Keratinocyte (primary cell): ENCODE data around the gene THG1L. TPM values are rescaled to one million over a fixed set of nuclear protein-coding genes. Genes with fewer than 3 reads are reported as not detected.

ENCODE experiments used
- DNase-seq: peaks from one replicate; pipeline ENCODE4 v3.0.0-alpha.2; 2011; ENCODE audit warnings: low read depth, missing footprints, low spot score
- FAIRE-seq: peaks from 2 replicates; lab custom pipeline; 2011; peaks lifted over from hg19 to GRCh38; lab: Jason Lieb, UNC
- H2AFZ ChIP-seq: 2 replicates; pipeline ENCODE4 v1.6.0; 2012; ENCODE audit warnings: low read length, control low read depth, inconsistent platforms; ENCODE audit not compliant: control insufficient read depth
- H3K27ac ChIP-seq: 2 replicates; pipeline ENCODE4 v1.5.1; 2011; ENCODE audit warnings: low read length; ENCODE audit not compliant: control insufficient read depth, insufficient read depth
- H3K27me3 ChIP-seq: 3 replicates; pipeline ENCODE4 v1.6.0; 2011; ENCODE audit warnings: low read length; ENCODE audit not compliant: control insufficient read depth, insufficient read depth; ENCODE audit errors: extremely low read depth
- H3K36me3 ChIP-seq, 2 experiments: 2 replicates in 1 of 2; 3 replicates in 1 of 2; pipeline ENCODE4 v1.5.1; 2011; ENCODE audit warnings: low read length in 2 of 2, mild to moderate bottlenecking in 1 of 2; ENCODE audit not compliant: control insufficient read depth in 2 of 2, insufficient read depth in 2 of 2; ENCODE audit errors: extremely low read depth in 1 of 2
- H3K4me1 ChIP-seq: 3 replicates; pipeline ENCODE4 v1.5.1; 2011; ENCODE audit warnings: low read length; ENCODE audit not compliant: control insufficient read depth, insufficient read depth; ENCODE audit errors: extremely low read depth
- H3K4me2 ChIP-seq: 3 replicates; pipeline ENCODE4 v1.6.0; 2011; ENCODE audit warnings: low read depth, low read length; ENCODE audit not compliant: control insufficient read depth, insufficient read depth; ENCODE audit errors: extremely low read depth
- H3K4me3 ChIP-seq, 3 experiments: fragments of 200-600 bp in 1 of 3; sonication (generic) in 1 of 3; 2 replicates in 2 of 3; 3 replicates in 1 of 3; pipeline ENCODE4 v1.5.1; 2011 to 2016; ENCODE audit warnings: low read length in 3 of 3, mild to moderate bottlenecking in 3 of 3, control low read depth in 2 of 3, inconsistent platforms in 1 of 3, low read depth in 1 of 3, mixed read lengths in 1 of 3, mixed run types in 1 of 3, moderate library complexity in 1 of 3; ENCODE audit not compliant: control insufficient read depth in 2 of 3, insufficient read depth in 2 of 3; ENCODE audit errors: extremely low read depth in 1 of 3
- H3K79me2 ChIP-seq: 2 replicates; pipeline ENCODE4 v1.6.0; 2012; ENCODE audit warnings: low read length; ENCODE audit not compliant: control insufficient read depth, insufficient read depth
- H3K9ac ChIP-seq: 3 replicates; pipeline ENCODE4 v1.6.0; 2011; ENCODE audit warnings: low read length; ENCODE audit not compliant: control insufficient read depth, insufficient read depth; ENCODE audit errors: extremely low read depth
- H3K9me1 ChIP-seq: 3 replicates; pipeline ENCODE4 v1.6.0; 2011; ENCODE audit warnings: low read length; ENCODE audit not compliant: control insufficient read depth, insufficient read depth; ENCODE audit errors: extremely low read depth
- H3K9me3 ChIP-seq: 2 replicates; pipeline ENCODE4 v1.5.1; 2012; ENCODE audit warnings: low read depth, low read length; ENCODE audit not compliant: control insufficient read depth
- H4K20me1 ChIP-seq: 3 replicates; pipeline ENCODE4 v1.6.0; 2011; ENCODE audit warnings: low read length; ENCODE audit not compliant: control insufficient read depth, insufficient read depth; ENCODE audit errors: extremely low read depth
- EZH2 ChIP-seq: IDR thresholded peaks from one replicate; pipeline ENCODE4 v1.6.1; 2012; ENCODE audit warnings: inconsistent platforms, mild to moderate bottlenecking, low read length, moderate library complexity
- dilution Hi-C: fragments of 300-500 bp; cut with MboI; formaldehyde crosslinking; loops from one replicate; pipeline ENCODE4 v1.7.0; 2020; ENCODE audit warnings: low sequenced_read_pairs; ENCODE audit not compliant: extremely low pct_ligation_motif_present
- polyA plus RNA-seq, 5 experiments: library from polyadenylated mRNA; depleted of rRNA in 3 of 5; stranded (reverse) in 3 of 5; stranded (forward) in 1 of 5; unstranded in 1 of 5; fragments of >200 nt; gene quantifications; 1 replicate in 1 of 5; 2 replicates in 3 of 5; 3 replicates in 1 of 5; pipeline versions ENCODE4 v1.2.1 to v1.2.3, GENCODE V29; 2011 to 2012; ENCODE audit warnings: missing spikeins in 2 of 5, low read depth in 1 of 5, low replicate concordance in 1 of 5
- TF ChIP-seq, protein P1 (sequence below), 3 experiments: IDR thresholded peaks in 1 of 3; conservative IDR thresholded peaks in 1 of 3; optimal IDR thresholded peaks in 1 of 3; 2 replicates in 2 of 3; 3 replicates in 1 of 3; pipeline versions ENCODE3 to v1.5.1; 2011; ENCODE audit warnings: low read length in 3 of 3, mild to moderate bottlenecking in 3 of 3, moderate library complexity in 2 of 3, control low read depth in 1 of 3, inconsistent platforms in 1 of 3; ENCODE audit not compliant: insufficient read depth in 2 of 3; ENCODE audit errors: extremely low read depth in 1 of 3

The THG1L gene
- polyA plus RNA-seq, 1 donor (not counting 4 experiments of a cell fraction or from before 2014, with no cell fraction given), result 23.4 TPM

DNA sequence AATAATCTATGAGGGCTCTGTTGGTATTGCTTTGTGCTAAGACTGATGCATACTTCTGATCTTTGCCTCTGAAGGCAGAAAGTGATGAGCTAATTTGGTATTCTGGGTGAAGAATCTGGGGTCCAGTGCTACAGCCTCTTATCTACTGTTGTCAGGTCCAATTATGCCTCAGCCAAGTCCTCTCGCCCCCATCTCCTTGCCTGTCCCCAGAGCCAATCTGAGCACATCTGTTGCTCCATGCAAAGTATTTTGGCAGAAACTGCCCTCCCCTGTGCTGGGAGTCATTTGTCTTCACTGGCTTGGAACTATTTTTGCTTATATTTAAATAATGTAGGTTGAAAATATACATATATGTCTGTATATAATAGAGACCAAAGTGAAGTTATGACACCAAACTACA, 35.7 kb downstream of the THG1L start:
- FAIRE-seq, result no peak
- no peaks in the 10 kb centered on the region for H4K20me1 ChIP-seq
- no peaks in the 10 kb centered on the region for H3K36me3 ChIP-seq
- H2AFZ ChIP-seq, result no peak overlapping the region
- H3K9me3 ChIP-seq, result no peaks in the 10 kb centered on the region
- H3K9ac ChIP-seq, result no peak overlapping the region
- no peaks in the 10 kb centered on the region for H3K9me1 ChIP-seq
- no peak overlapping the region for H3K4me2 ChIP-seq
- H3K4me1 ChIP-seq, result peaks cover 4% of the 10 kb centered on the region
- no peaks in the 10 kb centered on the region for H3K27me3 ChIP-seq
- no peak overlapping the region for H3K4me3 ChIP-seq
- no peak for DNase-seq
- TF ChIP-seq, protein P1, sequence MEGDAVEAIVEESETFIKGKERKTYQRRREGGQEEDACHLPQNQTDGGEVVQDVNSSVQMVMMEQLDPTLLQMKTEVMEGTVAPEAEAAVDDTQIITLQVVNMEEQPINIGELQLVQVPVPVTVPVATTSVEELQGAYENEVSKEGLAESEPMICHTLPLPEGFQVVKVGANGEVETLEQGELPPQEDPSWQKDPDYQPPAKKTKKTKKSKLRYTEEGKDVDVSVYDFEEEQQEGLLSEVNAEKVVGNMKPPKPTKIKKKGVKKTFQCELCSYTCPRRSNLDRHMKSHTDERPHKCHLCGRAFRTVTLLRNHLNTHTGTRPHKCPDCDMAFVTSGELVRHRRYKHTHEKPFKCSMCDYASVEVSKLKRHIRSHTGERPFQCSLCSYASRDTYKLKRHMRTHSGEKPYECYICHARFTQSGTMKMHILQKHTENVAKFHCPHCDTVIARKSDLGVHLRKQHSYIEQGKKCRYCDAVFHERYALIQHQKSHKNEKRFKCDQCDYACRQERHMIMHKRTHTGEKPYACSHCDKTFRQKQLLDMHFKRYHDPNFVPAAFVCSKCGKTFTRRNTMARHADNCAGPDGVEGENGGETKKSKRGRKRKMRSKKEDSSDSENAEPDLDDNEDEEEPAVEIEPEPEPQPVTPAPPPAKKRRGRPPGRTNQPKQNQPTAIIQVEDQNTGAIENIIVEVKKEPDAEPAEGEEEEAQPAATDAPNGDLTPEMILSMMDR (optimal IDR thresholded peaks at IDR 0.05 in 1 of 3, IDR thresholded peaks at IDR 0.05 in 1 of 3, conservative IDR thresholded peaks at IDR 0.05 in 1 of 3; ENCODE audit: extremely low read depth in 1 of 3, insufficient read depth in 2 of 3, low read length in 3 of 3), result no peak
- no peak for TF ChIP-seq EZH2
- H3K79me2 ChIP-seq, result no peaks in the 10 kb centered on the region
- H3K27ac ChIP-seq, result no peak overlapping the region
- dilution Hi-C loops, result no loop called here

DNA sequence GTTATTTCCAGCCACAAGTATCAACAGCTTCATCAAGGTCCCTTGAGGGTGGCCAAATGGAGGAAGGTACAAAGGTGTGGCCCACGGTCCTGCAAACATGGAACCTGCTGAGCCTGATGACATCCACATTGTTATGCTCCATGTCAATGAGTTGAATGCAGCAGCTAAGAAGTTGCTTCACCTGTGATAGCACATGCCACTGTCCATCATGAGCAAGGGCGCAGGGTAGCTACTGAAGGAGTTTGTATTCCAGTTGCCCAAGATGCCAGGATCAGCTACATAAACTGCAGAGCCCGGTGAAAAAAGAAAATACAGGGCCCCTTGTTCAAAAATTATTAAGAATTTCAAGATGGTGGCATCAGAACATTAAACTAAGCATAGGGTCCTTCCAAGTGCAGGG, 36.5 kb downstream of the THG1L start:
- no peaks in the 10 kb centered on the region for H3K27me3 ChIP-seq
- DNase-seq, result no peak
- no peaks in the 10 kb centered on the region for H3K36me3 ChIP-seq
- no peaks in the 10 kb centered on the region for H3K9me3 ChIP-seq
- TF ChIP-seq, protein P1 (optimal IDR thresholded peaks at IDR 0.05 in 1 of 3, IDR thresholded peaks at IDR 0.05 in 1 of 3, conservative IDR thresholded peaks at IDR 0.05 in 1 of 3; ENCODE audit: extremely low read depth in 1 of 3, insufficient read depth in 2 of 3, low read length in 3 of 3), result no peak
- no peak for TF ChIP-seq EZH2
- no peak overlapping the region for H3K27ac ChIP-seq
- no peak overlapping the region for H3K9ac ChIP-seq
- FAIRE-seq, result no peak
- H3K4me1 ChIP-seq, result peaks cover 4% of the 10 kb centered on the region
- H4K20me1 ChIP-seq, result no peaks in the 10 kb centered on the region
- no peak overlapping the region for H3K4me3 ChIP-seq
- dilution Hi-C loops, result no loop called here
- no peaks in the 10 kb centered on the region for H3K9me1 ChIP-seq
- H2AFZ ChIP-seq, result no peak overlapping the region
- H3K79me2 ChIP-seq, result no peaks in the 10 kb centered on the region
- no peak overlapping the region for H3K4me2 ChIP-seq
